ENCODE data around the gene YIF1B. TPM values are rescaled to one million over a fixed set of nuclear protein-coding genes. Genes with fewer than 3 reads are reported as not detected.

YIF1B gene
- total and polyA plus RNA-seq, 9 of the 15 experiments (the other 6 are each of a cell fraction or from before 2014, with no cell fraction given): 8.5 to 586 (median 323) TPM

DNA sequence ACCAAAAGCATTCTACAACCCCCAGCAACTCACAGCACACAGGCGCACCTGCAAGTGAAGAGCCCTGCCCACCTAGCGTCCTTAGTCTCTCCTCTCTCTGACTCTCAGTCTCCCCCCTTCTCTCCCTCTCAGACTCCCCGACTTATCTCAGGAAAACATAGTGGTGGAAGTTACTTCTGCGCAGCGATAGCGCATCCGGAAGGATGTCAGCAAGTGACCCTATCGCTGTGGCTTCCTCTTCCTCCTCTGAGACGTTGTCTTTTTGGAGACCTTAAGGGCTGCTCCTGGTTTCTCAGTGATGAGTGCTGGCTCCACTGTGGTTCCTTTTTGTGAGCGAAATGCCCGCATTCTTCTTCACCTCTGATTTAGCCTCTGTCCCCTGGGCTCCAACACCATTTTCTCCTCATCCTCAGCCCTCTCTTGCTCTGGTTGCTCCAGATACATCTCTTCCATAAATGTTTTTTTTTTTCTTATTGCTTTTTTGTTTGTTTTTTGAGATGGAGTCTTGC, 1.4 kb upstream of the YIF1B start (continued):
- TF ChIP-seq, protein P1, sequence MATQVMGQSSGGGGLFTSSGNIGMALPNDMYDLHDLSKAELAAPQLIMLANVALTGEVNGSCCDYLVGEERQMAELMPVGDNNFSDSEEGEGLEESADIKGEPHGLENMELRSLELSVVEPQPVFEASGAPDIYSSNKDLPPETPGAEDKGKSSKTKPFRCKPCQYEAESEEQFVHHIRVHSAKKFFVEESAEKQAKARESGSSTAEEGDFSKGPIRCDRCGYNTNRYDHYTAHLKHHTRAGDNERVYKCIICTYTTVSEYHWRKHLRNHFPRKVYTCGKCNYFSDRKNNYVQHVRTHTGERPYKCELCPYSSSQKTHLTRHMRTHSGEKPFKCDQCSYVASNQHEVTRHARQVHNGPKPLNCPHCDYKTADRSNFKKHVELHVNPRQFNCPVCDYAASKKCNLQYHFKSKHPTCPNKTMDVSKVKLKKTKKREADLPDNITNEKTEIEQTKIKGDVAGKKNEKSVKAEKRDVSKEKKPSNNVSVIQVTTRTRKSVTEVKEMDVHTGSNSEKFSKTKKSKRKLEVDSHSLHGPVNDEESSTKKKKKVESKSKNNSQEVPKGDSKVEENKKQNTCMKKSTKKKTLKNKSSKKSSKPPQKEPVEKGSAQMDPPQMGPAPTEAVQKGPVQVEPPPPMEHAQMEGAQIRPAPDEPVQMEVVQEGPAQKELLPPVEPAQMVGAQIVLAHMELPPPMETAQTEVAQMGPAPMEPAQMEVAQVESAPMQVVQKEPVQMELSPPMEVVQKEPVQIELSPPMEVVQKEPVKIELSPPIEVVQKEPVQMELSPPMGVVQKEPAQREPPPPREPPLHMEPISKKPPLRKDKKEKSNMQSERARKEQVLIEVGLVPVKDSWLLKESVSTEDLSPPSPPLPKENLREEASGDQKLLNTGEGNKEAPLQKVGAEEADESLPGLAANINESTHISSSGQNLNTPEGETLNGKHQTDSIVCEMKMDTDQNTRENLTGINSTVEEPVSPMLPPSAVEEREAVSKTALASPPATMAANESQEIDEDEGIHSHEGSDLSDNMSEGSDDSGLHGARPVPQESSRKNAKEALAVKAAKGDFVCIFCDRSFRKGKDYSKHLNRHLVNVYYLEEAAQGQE (IDR thresholded peaks at IDR 0.05; ENCODE audit: borderline replicate concordance): peak; percentile 21; the same call in 1 of the 2 replicates
- TF ChIP-seq, protein P1 (CRISPR knock-in tag; IDR thresholded peaks at IDR 0.05; ENCODE audit: low read depth): 0 out of 2 replicates have a peak, but pooled peaks have one; percentile 19
- TF ChIP-seq ETS2 (tag; IDR thresholded peaks at IDR 0.05; ENCODE audit: borderline replicate concordance, poor library complexity, severe bottlenecking) (no peak), SPI1 (IDR thresholded peaks at IDR 0.05; ENCODE audit: borderline replicate concordance, low read depth, low read length) (peak; percentile 96), CREB1 (IDR thresholded peaks at IDR 0.05) (peak; percentile 67; the same call in 1 of the 2 replicates), CREB1 (CRISPR knock-in tag; IDR thresholded peaks at IDR 0.05) (peak; percentile 22; the same call in 1 of the 2 replicates), NFE2 (IDR thresholded peaks at IDR 0.05; ENCODE audit: low read depth) (peak; percentile 52; the same call in 1 of the 2 replicates), ETV5 (CRISPR knock-in tag; IDR thresholded peaks at IDR 0.05; ENCODE audit: low read depth) (peak; percentile 99)
- TF ChIP-seq, protein P2, sequence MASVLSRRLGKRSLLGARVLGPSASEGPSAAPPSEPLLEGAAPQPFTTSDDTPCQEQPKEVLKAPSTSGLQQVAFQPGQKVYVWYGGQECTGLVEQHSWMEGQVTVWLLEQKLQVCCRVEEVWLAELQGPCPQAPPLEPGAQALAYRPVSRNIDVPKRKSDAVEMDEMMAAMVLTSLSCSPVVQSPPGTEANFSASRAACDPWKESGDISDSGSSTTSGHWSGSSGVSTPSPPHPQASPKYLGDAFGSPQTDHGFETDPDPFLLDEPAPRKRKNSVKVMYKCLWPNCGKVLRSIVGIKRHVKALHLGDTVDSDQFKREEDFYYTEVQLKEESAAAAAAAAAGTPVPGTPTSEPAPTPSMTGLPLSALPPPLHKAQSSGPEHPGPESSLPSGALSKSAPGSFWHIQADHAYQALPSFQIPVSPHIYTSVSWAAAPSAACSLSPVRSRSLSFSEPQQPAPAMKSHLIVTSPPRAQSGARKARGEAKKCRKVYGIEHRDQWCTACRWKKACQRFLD (CRISPR knock-in tag; IDR thresholded peaks at IDR 0.05): peak; percentile 87
- TF ChIP-seq, protein P3, sequence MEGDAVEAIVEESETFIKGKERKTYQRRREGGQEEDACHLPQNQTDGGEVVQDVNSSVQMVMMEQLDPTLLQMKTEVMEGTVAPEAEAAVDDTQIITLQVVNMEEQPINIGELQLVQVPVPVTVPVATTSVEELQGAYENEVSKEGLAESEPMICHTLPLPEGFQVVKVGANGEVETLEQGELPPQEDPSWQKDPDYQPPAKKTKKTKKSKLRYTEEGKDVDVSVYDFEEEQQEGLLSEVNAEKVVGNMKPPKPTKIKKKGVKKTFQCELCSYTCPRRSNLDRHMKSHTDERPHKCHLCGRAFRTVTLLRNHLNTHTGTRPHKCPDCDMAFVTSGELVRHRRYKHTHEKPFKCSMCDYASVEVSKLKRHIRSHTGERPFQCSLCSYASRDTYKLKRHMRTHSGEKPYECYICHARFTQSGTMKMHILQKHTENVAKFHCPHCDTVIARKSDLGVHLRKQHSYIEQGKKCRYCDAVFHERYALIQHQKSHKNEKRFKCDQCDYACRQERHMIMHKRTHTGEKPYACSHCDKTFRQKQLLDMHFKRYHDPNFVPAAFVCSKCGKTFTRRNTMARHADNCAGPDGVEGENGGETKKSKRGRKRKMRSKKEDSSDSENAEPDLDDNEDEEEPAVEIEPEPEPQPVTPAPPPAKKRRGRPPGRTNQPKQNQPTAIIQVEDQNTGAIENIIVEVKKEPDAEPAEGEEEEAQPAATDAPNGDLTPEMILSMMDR (IDR thresholded peaks at IDR 0.05 in 2 of 3, conservative IDR thresholded peaks at IDR 0.05 in 1 of 3; ENCODE audit: insufficient read depth in 2 of 3, low read depth in 1 of 3, low read length in 3 of 3): 0 out of 6 replicates have a peak, but pooled peaks of 1 of the 3 experiments have one; percentile 2

Measured in K562 (cell line).